22Rv1 (cell line): Measurements from ENCODE around the gene PPFIBP2.

Source experiments
- H3K27ac ChIP-seq: fragments of 450-650 bp; 2 replicates; pipeline ENCODE4 v1.5.1; 2017
- CTCF ChIP-seq: fragments of 450-650 bp; IDR thresholded peaks from 2 replicates; pipeline ENCODE4 v1.5.1; 2017; ENCODE audit warnings: mild to moderate bottlenecking
- ZFX ChIP-seq: fragments of 450-650 bp; IDR thresholded peaks from 2 replicates; pipeline ENCODE4 v1.6.1; 2017; ENCODE audit warnings: antibody characterized with exemption, borderline replicate concordance

The PPFIBP2 gene

DNA sequence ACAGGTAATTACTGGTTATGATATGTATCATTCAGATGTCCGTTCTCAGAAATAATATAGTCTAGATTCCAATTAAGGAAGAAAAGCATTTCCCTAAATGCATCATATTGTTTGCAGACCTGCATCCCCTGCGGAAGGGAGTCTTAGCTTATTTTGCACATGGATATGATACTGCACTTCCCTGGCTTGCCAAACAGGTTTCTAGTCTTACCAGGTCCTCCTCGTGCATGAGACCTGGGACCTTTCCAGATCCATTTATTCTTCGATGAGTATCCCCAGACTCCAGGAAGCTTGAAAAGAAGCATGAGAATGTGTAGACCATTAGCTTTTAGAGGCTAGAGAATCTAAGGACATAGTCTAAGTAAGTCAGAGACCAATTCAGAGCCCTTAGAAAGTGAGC is 128.9 kb downstream of the PPFIBP2 start:
- no peak overlapping the region for H3K27ac ChIP-seq
- TF ChIP-seq ZFX (no peak), CTCF (no peak)

DNA sequence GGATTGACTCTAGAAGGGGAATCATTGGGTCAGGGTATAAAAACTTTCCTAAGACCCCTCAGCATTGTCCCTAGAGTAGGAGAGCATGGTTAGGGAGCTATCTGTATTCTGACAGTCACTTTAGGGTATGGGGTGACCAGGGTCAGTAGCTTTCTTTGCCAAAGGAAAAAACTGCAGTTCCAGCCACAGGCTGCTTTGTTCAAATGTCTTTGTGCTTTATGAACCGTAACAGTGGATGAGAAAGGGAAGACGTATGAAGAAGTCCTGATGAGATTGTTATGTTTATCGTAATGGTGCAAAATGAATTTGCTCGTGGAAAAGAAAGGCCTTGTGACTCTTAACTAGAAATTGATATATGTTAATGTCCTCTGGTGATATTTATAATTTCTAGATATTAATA is 129.5 kb downstream of the PPFIBP2 start:
- H3K27ac ChIP-seq: no peak overlapping the region
- TF ChIP-seq CTCF (no peak), ZFX (no peak)

- TF ChIP-seq ZFX (no peak), CTCF (no peak)
- no peak overlapping the region for H3K27ac ChIP-seq
Observed at GRCh38 chr11:7645206-7645605, 131.4 kb downstream of the PPFIBP2 start.

- H3K27ac ChIP-seq: no peak overlapping the region
- TF ChIP-seq CTCF (no peak), ZFX (no peak)
Observed at GRCh38 chr11:7646866-7647265, 133.1 kb downstream of the PPFIBP2 start.

DNA sequence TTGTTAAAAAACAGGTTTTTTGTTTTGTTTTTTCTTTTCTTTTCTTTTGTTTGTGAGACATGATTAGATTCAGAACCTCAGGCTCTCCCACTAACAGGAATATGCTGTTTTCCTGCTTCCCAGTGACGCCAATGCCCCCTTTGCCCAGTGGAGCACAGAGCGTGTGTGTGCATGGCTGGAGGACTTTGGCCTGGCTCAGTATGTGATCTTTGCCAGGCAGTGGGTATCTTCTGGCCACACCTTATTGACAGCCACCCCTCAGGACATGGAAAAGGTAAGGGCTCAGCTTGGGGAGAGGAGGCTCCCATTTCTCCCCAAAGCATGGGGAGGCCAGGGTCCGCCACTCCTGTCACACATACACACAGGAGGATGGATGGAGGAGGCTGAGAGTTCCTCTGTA is 134.5 kb downstream of the PPFIBP2 start:
- no peak overlapping the region for H3K27ac ChIP-seq
- no peak for TF ChIP-seq CTCF
- TF ChIP-seq ZFX: no peak

GRCh38 chr11:7651140-7651551 is 137.3 kb downstream of the PPFIBP2 start:
- H3K27ac ChIP-seq: no peak overlapping the region
- no peak for TF ChIP-seq CTCF
- no peak for TF ChIP-seq ZFX

- no peak overlapping the region for H3K27ac ChIP-seq
- TF ChIP-seq ZFX (no peak), CTCF (no peak)
Observed at GRCh38 chr11:7651700-7652099, 137.9 kb downstream of the PPFIBP2 start.
